Urinary bladder (tissue), 4 donors: ENCODE data around the gene PLD1. TPM values are rescaled to one million over a fixed set of nuclear protein-coding genes. Genes with fewer than 3 reads are reported as not detected.
"Not testable (repeated sequence)": the region's sequence is repeated elsewhere in the genome, so short reads cannot be mapped to it uniquely, and the experiment has no call there.

Source experiments
- DNase-seq: peaks from one replicate; pipeline ENCODE4 v3.0.0-alpha.2; 2015; ENCODE audit errors: extremely low spot score
- H3K27ac ChIP-seq: one replicate; pipeline ENCODE4 v1.5.1; 2013; ENCODE audit warnings: low read depth, mild to moderate bottlenecking, moderate library complexity
- H3K36me3 ChIP-seq: one replicate; pipeline ENCODE4 v1.6.1; 2013; ENCODE audit warnings: mild to moderate bottlenecking, moderate library complexity; ENCODE audit not compliant: insufficient read depth
- H3K4me1 ChIP-seq: one replicate; pipeline ENCODE4 v1.6.1; 2013; ENCODE audit warnings: mild to moderate bottlenecking, moderate library complexity; ENCODE audit not compliant: insufficient read depth
- H3K4me3 ChIP-seq: one replicate; pipeline ENCODE4 v1.5.1; 2013; ENCODE audit warnings: low read depth, low read length
- WGBS: extraction: QIAGEN DNeasy Blood & Tissue Kit; methylation state at CpG from one replicate; pipeline ENCODE4 v1.1.7; 2013; 5-methylcytosine and 5-hydroxymethylcytosine counted together
- polyA plus RNA-seq: library from polyadenylated mRNA; stranded (reverse); fragments of 200-250 nt; gene quantifications from one replicate; pipeline ENCODE4 v1.2.3, GENCODE V29; 2013
- total RNA-seq: library from RNA; depleted of rRNA; stranded (reverse); fragments of >200 nt; gene quantifications from one replicate; pipeline ENCODE4 v1.2.3, GENCODE V29; 2014
- donor health status: healthy with polysubstance abuse.
- donor health status: healthy.

The PLD1 gene
- total and polyA plus RNA-seq, 2 donors = 3.5 to 43.3 TPM

- DNase-seq = no peak
- Histone ChIP-seq H3K4me3 (no peak overlapping the region), H3K36me3 (no peaks in the 10 kb centered on the region), H3K4me1 (no peaks in the 10 kb centered on the region), H3K27ac (no peak overlapping the region)
- 78% methylated on average over 4 of the region's 4 CpGs for WGBS
Observed at GRCh38 chr3:171643681-171644080, 166.6 kb downstream of the PLD1 start.

- H3K4me1 ChIP-seq = no peaks in the 10 kb centered on the region
- no peak overlapping the region for H3K27ac ChIP-seq
- H3K4me3 ChIP-seq = no peak overlapping the region
- H3K36me3 ChIP-seq = no peaks in the 10 kb centered on the region
- DNase-seq = no peak
- 56% methylated on average over 2 of the region's 2 CpGs for WGBS
Observed at GRCh38 chr3:171643033-171643432, 167.2 kb downstream of the PLD1 start.

GRCh38 chr3:171640520-171641412 lies 169.5 kb downstream of the PLD1 start:
- Histone ChIP-seq H3K4me1 (no peaks in the 10 kb centered on the region), H3K4me3 (no peak overlapping the region), H3K27ac (no peak overlapping the region), H3K36me3 (no peaks in the 10 kb centered on the region)
- WGBS = 22% methylated on average over 2 of the region's 2 CpGs
- no peak for DNase-seq

GRCh38 chr3:171636666-171637065 lies 173.6 kb downstream of the PLD1 start:
- H3K27ac ChIP-seq = no peak overlapping the region
- DNase-seq = no peak
- H3K4me3 ChIP-seq = no peak overlapping the region
- WGBS = 85% methylated on average over 1 of the region's 1 CpG
- no peaks in the 10 kb centered on the region for H3K4me1 ChIP-seq
- no peaks in the 10 kb centered on the region for H3K36me3 ChIP-seq

GRCh38 chr3:171632766-171633165 lies 177.5 kb downstream of the PLD1 start:
- Histone ChIP-seq H3K27ac (no peak overlapping the region), H3K36me3 (no peaks in the 10 kb centered on the region), H3K4me1 (no peaks in the 10 kb centered on the region), H3K4me3 (no peak overlapping the region)
- no peak for DNase-seq
- WGBS = 96% methylated on average over 4 of the region's 4 CpGs

GRCh38 chr3:171626799-171627198 lies 183.5 kb downstream of the PLD1 start:
- H3K27ac ChIP-seq, H3K4me3 ChIP-seq, DNase-seq, H3K4me1 ChIP-seq, H3K36me3 ChIP-seq: not testable (repeated sequence)
- WGBS = 98% methylated on average over 2 of the region's 2 CpGs

- Histone ChIP-seq H3K4me1 (no peaks in the 10 kb centered on the region), H3K36me3 (no peaks in the 10 kb centered on the region), H3K27ac (no peak overlapping the region), H3K4me3 (no peak overlapping the region)
- WGBS = 93% methylated on average over 2 of the region's 2 CpGs
- DNase-seq = no peak
Observed at GRCh38 chr3:171622126-171622525, 188.2 kb downstream of the PLD1 start.

- no peak overlapping the region for H3K27ac ChIP-seq
- H3K4me3 ChIP-seq = no peak overlapping the region
- H3K36me3 ChIP-seq = no peaks in the 10 kb centered on the region
- no peak for DNase-seq
- 75% methylated on average over 1 of the region's 1 CpG for WGBS
- no peaks in the 10 kb centered on the region for H3K4me1 ChIP-seq
Observed at GRCh38 chr3:171620825-171621434, 189.4 kb downstream of the PLD1 start.

- Histone ChIP-seq H3K27ac (no peak overlapping the region), H3K4me3 (no peak overlapping the region), H3K36me3 (no peaks in the 10 kb centered on the region), H3K4me1 (no peaks in the 10 kb centered on the region)
- DNase-seq = no peak
- 95% methylated on average over 4 of the region's 4 CpGs for WGBS
Observed at GRCh38 chr3:171616798-171617197, 193.5 kb downstream of the PLD1 start.

- no peak for DNase-seq
- H3K4me1 ChIP-seq = no peaks in the 10 kb centered on the region
- 91% methylated on average over 1 of the region's 1 CpG for WGBS
Observed at GRCh38 chr3:171615686-171616085, 194.6 kb downstream of the PLD1 start.

GRCh38 chr3:171615281-171615680 lies 195.0 kb downstream of the PLD1 start:
- H3K36me3 ChIP-seq = no peaks in the 10 kb centered on the region
- no peaks in the 10 kb centered on the region for H3K4me1 ChIP-seq
- H3K27ac ChIP-seq = no peak overlapping the region
- no peak overlapping the region for H3K4me3 ChIP-seq
- no peak for DNase-seq

More at GRCh38 chr3:171615686-171616085, 194.6 kb downstream of the PLD1 start:
- Histone ChIP-seq H3K36me3 (no peaks in the 10 kb centered on the region), H3K4me3 (no peak overlapping the region), H3K27ac (no peak overlapping the region)

- H3K4me1 ChIP-seq = no peaks in the 10 kb centered on the region
- no peak overlapping the region for H3K27ac ChIP-seq
- no peaks in the 10 kb centered on the region for H3K36me3 ChIP-seq
- DNase-seq = no peak
- 40% methylated on average over 11 of the region's 11 CpGs for WGBS
- H3K4me3 ChIP-seq = no peak overlapping the region
Observed at GRCh38 chr3:171614318-171614921, 195.9 kb downstream of the PLD1 start.

- Histone ChIP-seq H3K36me3 (peaks cover 6% of the 10 kb centered on the region), H3K4me1 (no peaks in the 10 kb centered on the region), H3K4me3 (no peak overlapping the region), H3K27ac (no peak overlapping the region)
- 97% methylated on average over 1 of the region's 1 CpG for WGBS
- DNase-seq = no peak
Observed at GRCh38 chr3:171607452-171607851, 202.8 kb downstream of the PLD1 start.
